Muscle of leg (tissue), 11 donors: Measurements from ENCODE around the gene TRDN. TPM values are rescaled to one million over a fixed set of nuclear protein-coding genes. Genes with fewer than 3 reads are reported as not detected.

Experiments
- DNase-seq: peaks from one replicate; pipeline ENCODE4 v3.0.0; 2013
- H3K27ac ChIP-seq: one replicate; pipeline ENCODE4 v1.5.1; 2013; ENCODE audit warnings: mild to moderate bottlenecking, low read length, control low read depth
- H3K27me3 ChIP-seq: one replicate; pipeline ENCODE4 v1.6.1; 2013; ENCODE audit warnings: low read length; ENCODE audit not compliant: control insufficient read depth, insufficient read depth
- H3K36me3 ChIP-seq: one replicate; pipeline ENCODE4 v1.6.1; 2013; ENCODE audit warnings: low read length; ENCODE audit not compliant: control insufficient read depth, insufficient read depth
- H3K4me1 ChIP-seq: one replicate; pipeline ENCODE4 v1.6.1; 2013; ENCODE audit warnings: low read length; ENCODE audit not compliant: control insufficient read depth, insufficient read depth
- H3K4me3 ChIP-seq: one replicate; pipeline ENCODE4 v1.5.1; 2013; ENCODE audit warnings: low read length, control low read depth
- H3K9me3 ChIP-seq: replicated peaks from 2 replicates; pipeline ENCODE4 v1.6.1; 2013; ENCODE audit warnings: low read depth, low read length; ENCODE audit not compliant: control insufficient read depth
- WGBS: methylation state at CpG from one replicate; pipeline ENCODE4 v1.1.5; 2013; ENCODE audit warnings: missing lambda C conversion rate; ENCODE audit not compliant: insufficient coverage; 5-methylcytosine and 5-hydroxymethylcytosine counted together
- polyA plus RNA-seq, 8 donors: library from polyadenylated mRNA; unstranded; fragments of 120-200 nt; gene quantifications; one replicate each; pipeline versions ENCODE4 v1.2.1 to v1.2.3, GENCODE V29; 2013; ENCODE audit warnings: inconsistent platforms in 1 of 8, low replicate concordance in 1 of 8; ENCODE audit not compliant: insufficient read length in 8 of 8, insufficient read depth in 1 of 8
- total RNA-seq: library from RNA; stranded (reverse); fragments of 120-200 nt; gene quantifications from one replicate; pipeline ENCODE4 v1.2.4, GENCODE V29; 2013

TRDN gene
- total and polyA plus RNA-seq, 9 donors = 97.2 to 223 (median 169) TPM

DNA sequence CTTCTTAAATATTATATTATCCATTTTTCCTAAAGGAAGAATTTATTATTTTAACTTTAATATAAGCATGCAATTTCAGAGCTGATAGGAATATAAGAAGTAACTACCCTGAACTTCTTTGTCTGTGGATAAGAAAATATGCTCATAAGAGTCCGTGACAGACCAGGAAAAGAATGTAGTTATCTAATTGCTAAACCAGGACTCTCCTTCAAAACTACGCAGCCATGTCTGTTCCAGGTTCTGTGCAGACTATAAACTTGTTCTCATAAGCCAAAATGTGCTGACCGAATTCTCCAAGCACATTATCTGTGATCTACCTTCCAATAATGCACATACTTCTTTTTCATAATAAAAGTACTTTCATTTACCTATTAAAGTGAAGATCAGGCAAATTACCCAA lies 116.5 kb downstream of the TRDN start:
- peaks cover 7% of the 10 kb centered on the region for H3K4me1 ChIP-seq
- WGBS = no CpG with 5 or more reads among the region's 3 CpGs
- DNase-seq = peak; percentile 53
- no peaks in the 10 kb centered on the region for H3K9me3 ChIP-seq
- H3K4me3 ChIP-seq = no peak overlapping the region
- no peaks in the 10 kb centered on the region for H3K36me3 ChIP-seq
- H3K27me3 ChIP-seq = no peaks in the 10 kb centered on the region
- no peak overlapping the region for H3K27ac ChIP-seq

- peaks cover 7% of the 10 kb centered on the region for H3K4me1 ChIP-seq
Measured at GRCh38 chr6:123519189-123519505, 117.6 kb downstream of the TRDN start.

DNA sequence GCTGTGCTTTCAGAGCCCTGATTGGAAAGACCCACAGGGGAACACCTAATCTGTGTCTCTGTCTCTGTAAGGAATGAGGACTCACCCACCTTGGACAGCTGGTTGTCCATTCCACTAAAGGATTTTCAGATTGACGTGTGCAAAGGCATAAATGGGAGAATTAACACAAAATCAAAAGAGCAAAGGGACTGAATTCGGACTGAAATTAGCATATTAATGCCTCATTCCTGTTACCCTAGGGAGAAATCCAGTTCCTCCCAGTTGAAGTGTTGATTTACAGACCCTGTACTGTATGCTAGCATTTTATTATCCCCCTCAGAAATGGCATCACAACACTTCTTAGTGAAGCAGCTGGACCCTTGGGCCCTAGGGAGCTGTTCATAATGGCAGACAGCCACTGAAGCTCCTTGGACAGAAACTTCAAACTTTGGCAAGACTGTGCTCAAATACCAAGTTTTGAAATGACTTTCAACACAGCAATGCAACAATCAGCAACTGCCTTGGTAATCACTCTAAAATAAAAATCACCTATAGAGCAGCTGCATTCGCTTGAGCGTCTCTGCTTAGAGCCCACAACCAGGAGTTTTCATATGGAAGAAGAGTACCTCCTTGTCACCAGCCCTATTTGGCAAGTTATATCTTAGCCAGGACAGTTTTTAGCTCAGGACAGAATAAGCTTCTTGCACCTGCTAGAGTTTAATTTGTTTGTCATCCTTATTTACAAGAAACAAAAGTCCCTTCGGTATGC lies 118.1 kb downstream of the TRDN start:
- Histone ChIP-seq H3K36me3 (no peaks in the 10 kb centered on the region), H3K27ac (no peak overlapping the region), H3K9me3 (no peaks in the 10 kb centered on the region), H3K4me3 (no peak overlapping the region), H3K4me1 (peaks cover 7% of the 10 kb centered on the region), H3K27me3 (no peaks in the 10 kb centered on the region)
- peak; percentile 32 for DNase-seq
- 43% methylated on average over 3 of the region's 5 CpGs for WGBS

More at GRCh38 chr6:123519189-123519505, 117.6 kb downstream of the TRDN start:
- Histone ChIP-seq H3K4me3 (no peak overlapping the region), H3K27ac (no peak overlapping the region), H3K36me3 (no peaks in the 10 kb centered on the region), H3K9me3 (no peaks in the 10 kb centered on the region), H3K27me3 (no peaks in the 10 kb centered on the region)
- DNase-seq = peak; percentile 72

- H3K27ac ChIP-seq = no peak overlapping the region
- no CpG with 5 or more reads among the region's 2 CpGs for WGBS
Measured at GRCh38 chr6:123515715-123516114, 121.0 kb downstream of the TRDN start.

GRCh38 chr6:123509112-123509511 lies 127.6 kb downstream of the TRDN start:
- Histone ChIP-seq H3K36me3 (no peaks in the 10 kb centered on the region), H3K4me1 (no peaks in the 10 kb centered on the region), H3K4me3 (no peak overlapping the region), H3K9me3 (no peaks in the 10 kb centered on the region), H3K27me3 (no peaks in the 10 kb centered on the region), H3K27ac (no peak overlapping the region)
- WGBS = no CpG with 5 or more reads among the region's 1 CpG
- DNase-seq = no peak

More at GRCh38 chr6:123515715-123516114, 121.0 kb downstream of the TRDN start:
- no peaks in the 10 kb centered on the region for H3K9me3 ChIP-seq
- peaks cover 7% of the 10 kb centered on the region for H3K4me1 ChIP-seq
- H3K27me3 ChIP-seq = no peaks in the 10 kb centered on the region
- no peaks in the 10 kb centered on the region for H3K36me3 ChIP-seq
- DNase-seq = peak; percentile 57
- no peak overlapping the region for H3K4me3 ChIP-seq

DNA sequence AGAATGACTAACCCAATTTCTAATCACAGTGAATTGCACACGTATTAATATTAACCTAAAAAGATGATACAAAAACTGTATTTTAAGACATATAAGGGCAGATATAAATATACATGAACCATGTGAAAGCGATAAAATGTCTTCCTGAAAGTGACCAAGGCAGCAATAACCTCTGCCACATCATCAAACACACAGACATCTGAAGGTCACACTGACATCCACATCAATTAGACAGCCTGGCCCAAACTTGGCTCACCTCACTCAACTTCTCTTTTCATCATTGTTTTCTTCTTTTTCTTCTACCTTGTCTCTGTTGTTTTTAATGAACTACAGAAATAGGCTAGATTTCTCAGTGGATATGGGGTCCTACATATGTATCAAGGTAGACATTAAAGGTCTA lies 128.5 kb downstream of the TRDN start:
- no CpG with 5 or more reads among the region's 2 CpGs for WGBS

DNA sequence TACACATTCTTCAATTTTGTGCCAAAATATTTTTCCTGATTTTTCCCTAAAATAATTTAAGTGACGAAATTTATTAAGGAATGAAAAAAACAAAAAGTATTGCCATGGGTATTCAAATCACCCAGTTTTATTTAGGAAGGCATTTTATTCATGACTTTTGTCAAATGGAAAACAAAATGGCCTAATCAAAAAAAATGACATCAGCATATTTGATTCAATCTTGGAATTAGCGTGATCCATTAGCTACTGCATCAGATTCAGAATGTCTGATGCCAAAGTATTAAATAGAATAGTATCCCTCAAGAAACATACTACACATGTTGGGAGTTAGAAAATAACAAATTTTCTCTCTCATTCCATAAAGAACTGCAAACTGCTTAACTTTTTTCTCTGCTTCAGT lies 129.2 kb downstream of the TRDN start:
- H3K9me3 ChIP-seq = no peaks in the 10 kb centered on the region
- no peak overlapping the region for H3K4me3 ChIP-seq
- H3K36me3 ChIP-seq = no peaks in the 10 kb centered on the region
- no CpG with 5 or more reads among the region's 2 CpGs for WGBS
- H3K27ac ChIP-seq = no peak overlapping the region
- no peaks in the 10 kb centered on the region for H3K27me3 ChIP-seq
- H3K4me1 ChIP-seq = no peaks in the 10 kb centered on the region
- DNase-seq = no peak

More for the DNA sequence above, 128.5 kb downstream of the TRDN start:
- Histone ChIP-seq H3K9me3 (no peaks in the 10 kb centered on the region), H3K4me1 (no peaks in the 10 kb centered on the region), H3K27me3 (no peaks in the 10 kb centered on the region), H3K27ac (no peak overlapping the region), H3K4me3 (no peak overlapping the region), H3K36me3 (no peaks in the 10 kb centered on the region)
- no peak for DNase-seq

DNA sequence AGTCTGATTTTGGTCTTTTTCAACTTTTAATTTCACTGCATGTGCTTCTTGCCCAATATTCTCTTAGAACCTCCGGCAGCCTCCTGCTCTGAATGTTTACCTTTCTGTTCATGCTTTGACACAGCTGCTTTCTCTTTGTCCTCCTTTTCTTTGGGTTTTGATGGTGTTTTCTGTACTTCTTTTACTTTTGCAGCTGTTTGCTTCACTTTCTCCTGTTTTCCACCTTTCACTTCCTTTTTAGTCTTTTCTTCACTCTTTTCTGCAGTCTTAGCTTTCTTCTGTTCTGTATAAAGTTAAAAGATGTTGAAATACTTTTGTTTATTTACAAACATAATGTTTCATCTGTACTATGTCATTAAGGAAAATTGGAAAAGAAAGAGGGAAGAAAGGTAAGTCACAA lies 133.1 kb downstream of the TRDN start:
- H3K27ac ChIP-seq = no peak overlapping the region
- H3K36me3 ChIP-seq = no peaks in the 10 kb centered on the region
- no peak for DNase-seq
- H3K4me3 ChIP-seq = no peak overlapping the region
- no CpG with 5 or more reads among the region's 1 CpG for WGBS
- no peaks in the 10 kb centered on the region for H3K27me3 ChIP-seq
- H3K9me3 ChIP-seq = no peaks in the 10 kb centered on the region
- H3K4me1 ChIP-seq = no peaks in the 10 kb centered on the region

GRCh38 chr6:123497025-123497424 lies 139.7 kb downstream of the TRDN start:
- DNase-seq = no peak
- Histone ChIP-seq H3K9me3 (no peaks in the 10 kb centered on the region), H3K4me1 (no peaks in the 10 kb centered on the region), H3K27ac (no peak overlapping the region), H3K4me3 (no peak overlapping the region), H3K36me3 (no peaks in the 10 kb centered on the region), H3K27me3 (no peaks in the 10 kb centered on the region)
- WGBS = no CpG with 5 or more reads among the region's 2 CpGs

DNA sequence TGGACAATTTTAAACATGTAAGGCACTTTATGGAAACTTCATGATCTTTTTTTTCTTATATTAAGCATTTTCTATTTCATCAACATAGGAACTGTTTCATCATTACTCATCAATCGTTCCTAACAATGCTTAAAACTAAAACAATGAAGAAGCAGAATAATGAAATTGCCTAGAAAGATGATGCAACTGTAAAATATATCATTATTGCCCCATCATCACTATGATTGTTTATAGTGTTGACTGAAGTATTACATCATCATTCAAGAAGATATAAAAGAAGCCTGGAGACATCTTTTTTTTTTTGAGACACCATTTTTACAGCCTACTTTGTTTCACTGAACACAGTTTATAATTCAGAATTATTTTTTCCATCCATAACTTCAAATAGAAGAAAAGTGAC lies 147.2 kb downstream of the TRDN start:
- no peak for DNase-seq
- H3K4me3 ChIP-seq = no peak overlapping the region
- no peaks in the 10 kb centered on the region for H3K4me1 ChIP-seq
- no peak overlapping the region for H3K27ac ChIP-seq
- H3K27me3 ChIP-seq = no peaks in the 10 kb centered on the region
- H3K36me3 ChIP-seq = no peaks in the 10 kb centered on the region
- no peaks in the 10 kb centered on the region for H3K9me3 ChIP-seq
- no CpG with 5 or more reads among the region's 1 CpG for WGBS

GRCh38 chr6:123480986-123481385 lies 155.8 kb downstream of the TRDN start:
- no peak overlapping the region for H3K4me3 ChIP-seq
- H3K27me3 ChIP-seq = no peaks in the 10 kb centered on the region
- no CpG with 5 or more reads among the region's 1 CpG for WGBS
- no peaks in the 10 kb centered on the region for H3K36me3 ChIP-seq
- no peaks in the 10 kb centered on the region for H3K4me1 ChIP-seq
- no peaks in the 10 kb centered on the region for H3K9me3 ChIP-seq
- DNase-seq = no peak
- H3K27ac ChIP-seq = no peak overlapping the region
